Panc1 (cell line): ENCODE measurements around the gene NRBP1.

Experiments used
- POLR2AphosphoS5 ChIP-seq: IDR thresholded peaks from 2 replicates; pipeline ENCODE4 v1.6.1; 2012; ENCODE audit warnings: mild to moderate bottlenecking, low read depth, low read length, moderate library complexity
- SIN3A ChIP-seq: IDR thresholded peaks from 2 replicates; pipeline ENCODE4 v1.6.1; 2012; ENCODE audit warnings: low read depth, mild to moderate bottlenecking, low read length, moderate library complexity, borderline replicate concordance; ENCODE audit not compliant: insufficient read depth
- TCF7L2 ChIP-seq: IDR thresholded peaks from 2 replicates; pipeline ENCODE4 v1.6.1; 2011; ENCODE audit warnings: mild to moderate bottlenecking, low read depth, low read length, inconsistent platforms
- TF ChIP-seq, protein P1 (sequence below): fragments of 450-650 bp; IDR thresholded peaks from 2 replicates; pipeline ENCODE4 v1.5.1; 2017; ENCODE audit warnings: mild to moderate bottlenecking
- TF ChIP-seq, protein P2 (sequence below), 2 experiments: IDR thresholded peaks; 2 replicates each; pipeline ENCODE4 v1.6.1; 2011 to 2012; ENCODE audit warnings: low read depth in 2 of 2, control low read depth in 1 of 2, low read length in 1 of 2, mild to moderate bottlenecking in 1 of 2, moderate library complexity in 1 of 2; ENCODE audit not compliant: insufficient read depth in 1 of 2

DNA sequence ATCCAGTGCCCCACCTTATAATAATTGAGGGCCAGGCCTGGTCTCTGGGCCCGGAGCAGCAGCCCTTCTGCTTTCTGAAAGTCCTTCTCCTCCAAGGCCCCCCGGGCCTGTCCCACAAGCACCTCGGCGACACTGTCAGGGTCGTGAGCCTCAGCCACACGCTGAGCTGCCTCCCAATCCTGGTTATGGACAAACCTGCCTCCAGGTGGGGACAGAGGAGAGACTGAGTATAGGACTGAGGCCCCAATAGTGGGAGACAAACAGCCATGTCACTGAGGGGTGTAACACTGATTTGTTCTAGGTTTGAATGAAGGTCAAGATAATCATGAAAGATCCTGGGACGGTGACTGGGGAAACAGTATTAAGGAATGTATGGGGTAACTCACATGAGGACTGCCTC is 25.5 kb downstream of the NRBP1 start:
- TF ChIP-seq, protein P1, sequence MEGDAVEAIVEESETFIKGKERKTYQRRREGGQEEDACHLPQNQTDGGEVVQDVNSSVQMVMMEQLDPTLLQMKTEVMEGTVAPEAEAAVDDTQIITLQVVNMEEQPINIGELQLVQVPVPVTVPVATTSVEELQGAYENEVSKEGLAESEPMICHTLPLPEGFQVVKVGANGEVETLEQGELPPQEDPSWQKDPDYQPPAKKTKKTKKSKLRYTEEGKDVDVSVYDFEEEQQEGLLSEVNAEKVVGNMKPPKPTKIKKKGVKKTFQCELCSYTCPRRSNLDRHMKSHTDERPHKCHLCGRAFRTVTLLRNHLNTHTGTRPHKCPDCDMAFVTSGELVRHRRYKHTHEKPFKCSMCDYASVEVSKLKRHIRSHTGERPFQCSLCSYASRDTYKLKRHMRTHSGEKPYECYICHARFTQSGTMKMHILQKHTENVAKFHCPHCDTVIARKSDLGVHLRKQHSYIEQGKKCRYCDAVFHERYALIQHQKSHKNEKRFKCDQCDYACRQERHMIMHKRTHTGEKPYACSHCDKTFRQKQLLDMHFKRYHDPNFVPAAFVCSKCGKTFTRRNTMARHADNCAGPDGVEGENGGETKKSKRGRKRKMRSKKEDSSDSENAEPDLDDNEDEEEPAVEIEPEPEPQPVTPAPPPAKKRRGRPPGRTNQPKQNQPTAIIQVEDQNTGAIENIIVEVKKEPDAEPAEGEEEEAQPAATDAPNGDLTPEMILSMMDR = no peak
- TF ChIP-seq SIN3A (no peak), TCF7L2 (no peak), POLR2AphosphoS5 (no peak)
- TF ChIP-seq, protein P2, sequence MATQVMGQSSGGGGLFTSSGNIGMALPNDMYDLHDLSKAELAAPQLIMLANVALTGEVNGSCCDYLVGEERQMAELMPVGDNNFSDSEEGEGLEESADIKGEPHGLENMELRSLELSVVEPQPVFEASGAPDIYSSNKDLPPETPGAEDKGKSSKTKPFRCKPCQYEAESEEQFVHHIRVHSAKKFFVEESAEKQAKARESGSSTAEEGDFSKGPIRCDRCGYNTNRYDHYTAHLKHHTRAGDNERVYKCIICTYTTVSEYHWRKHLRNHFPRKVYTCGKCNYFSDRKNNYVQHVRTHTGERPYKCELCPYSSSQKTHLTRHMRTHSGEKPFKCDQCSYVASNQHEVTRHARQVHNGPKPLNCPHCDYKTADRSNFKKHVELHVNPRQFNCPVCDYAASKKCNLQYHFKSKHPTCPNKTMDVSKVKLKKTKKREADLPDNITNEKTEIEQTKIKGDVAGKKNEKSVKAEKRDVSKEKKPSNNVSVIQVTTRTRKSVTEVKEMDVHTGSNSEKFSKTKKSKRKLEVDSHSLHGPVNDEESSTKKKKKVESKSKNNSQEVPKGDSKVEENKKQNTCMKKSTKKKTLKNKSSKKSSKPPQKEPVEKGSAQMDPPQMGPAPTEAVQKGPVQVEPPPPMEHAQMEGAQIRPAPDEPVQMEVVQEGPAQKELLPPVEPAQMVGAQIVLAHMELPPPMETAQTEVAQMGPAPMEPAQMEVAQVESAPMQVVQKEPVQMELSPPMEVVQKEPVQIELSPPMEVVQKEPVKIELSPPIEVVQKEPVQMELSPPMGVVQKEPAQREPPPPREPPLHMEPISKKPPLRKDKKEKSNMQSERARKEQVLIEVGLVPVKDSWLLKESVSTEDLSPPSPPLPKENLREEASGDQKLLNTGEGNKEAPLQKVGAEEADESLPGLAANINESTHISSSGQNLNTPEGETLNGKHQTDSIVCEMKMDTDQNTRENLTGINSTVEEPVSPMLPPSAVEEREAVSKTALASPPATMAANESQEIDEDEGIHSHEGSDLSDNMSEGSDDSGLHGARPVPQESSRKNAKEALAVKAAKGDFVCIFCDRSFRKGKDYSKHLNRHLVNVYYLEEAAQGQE (IDR thresholded peaks at IDR 0.05; ENCODE audit: insufficient read depth in 1 of 2, low read depth in 2 of 2, low read length in 1 of 2) = no peak
